CD14-positive monocyte (primary cell): ENCODE data around the gene CRMP1. TPM values are rescaled to one million over a fixed set of nuclear protein-coding genes. Genes with fewer than 3 reads are reported as not detected.

Experiments
- DNase-seq, 3 donors: peaks; one replicate each; pipeline ENCODE4 v3.0.0-alpha.2; 2011 to 2022
- H2AFZ ChIP-seq: 2 replicates; pipeline ENCODE4 v1.6.0; 2012; ENCODE audit warnings: mild to moderate bottlenecking, low read depth, low read length, inconsistent platforms; ENCODE audit not compliant: insufficient read depth, poor library complexity, severe bottlenecking
- H3K27ac ChIP-seq, 2 donors: 1 replicate in 1 of 2; 2 replicates in 1 of 2; pipeline ENCODE4 v1.5.1; 2012 to 2013; ENCODE audit warnings: low read length in 2 of 2, control low read depth in 1 of 2, inconsistent platforms in 1 of 2, low read depth in 1 of 2, mild to moderate bottlenecking in 1 of 2
- H3K27me3 ChIP-seq, 2 donors: one replicate each; pipeline versions ENCODE4 v1.6.0 to v1.6.1; 2011 to 2013; ENCODE audit warnings: low read length in 2 of 2; ENCODE audit not compliant: control insufficient read depth in 2 of 2, insufficient read depth in 2 of 2
- H3K36me3 ChIP-seq, 2 donors: replicated peaks in 1 of 2; 1 replicate in 1 of 2; 2 replicates in 1 of 2; pipeline versions ENCODE4 v1.5.1 to v1.6.1; 2012 to 2013; ENCODE audit warnings: low read length in 2 of 2, control low read depth in 1 of 2, inconsistent platforms in 1 of 2, mild to moderate bottlenecking in 1 of 2; ENCODE audit not compliant: insufficient read depth in 2 of 2, control insufficient read depth in 1 of 2
- H3K4me1 ChIP-seq, 2 donors: 1 replicate in 1 of 2; 2 replicates in 1 of 2; pipeline versions ENCODE4 v1.5.1 to v1.6.1; 2012 to 2013; ENCODE audit warnings: low read length in 2 of 2, control low read depth in 1 of 2, inconsistent platforms in 1 of 2, mild to moderate bottlenecking in 1 of 2, moderate library complexity in 1 of 2; ENCODE audit not compliant: insufficient read depth in 2 of 2, control insufficient read depth in 1 of 2
- H3K4me2 ChIP-seq: replicated peaks from 2 replicates; pipeline ENCODE3; 2012; ENCODE audit warnings: low read length, moderate library complexity, mild to moderate bottlenecking; ENCODE audit not compliant: poor library complexity, severe bottlenecking; ENCODE audit errors: extremely low read depth
- H3K4me3 ChIP-seq, 3 experiments: fragments of 200-600 bp in 1 of 3; sonication (generic) in 1 of 3; replicated peaks in 1 of 3; 1 replicate in 2 of 3; 2 replicates in 1 of 3; pipeline ENCODE4 v1.5.1; 2011 to 2013; ENCODE audit warnings: low read length in 3 of 3, mild to moderate bottlenecking in 3 of 3, control low read depth in 2 of 3, low read depth in 2 of 3, inconsistent platforms in 1 of 3, moderate library complexity in 1 of 3
- H3K79me2 ChIP-seq: 2 replicates; pipeline ENCODE4 v1.6.0; 2012; ENCODE audit warnings: mild to moderate bottlenecking, control low read depth, inconsistent platforms, low read length, moderate library complexity; ENCODE audit not compliant: insufficient read depth
- H3K9ac ChIP-seq: 2 replicates; pipeline ENCODE4 v1.6.0; 2017; ENCODE audit warnings: low read length, mild to moderate bottlenecking; ENCODE audit not compliant: insufficient read depth, poor library complexity, severe bottlenecking
- H3K9me3 ChIP-seq, 2 donors: replicated peaks in 1 of 2; 1 replicate in 1 of 2; 2 replicates in 1 of 2; pipeline versions ENCODE4 v1.5.1 to v1.6.1; 2012 to 2013; ENCODE audit warnings: low read length in 2 of 2, control low read depth in 1 of 2; ENCODE audit not compliant: control insufficient read depth in 1 of 2, insufficient read depth in 1 of 2
- H4K20me1 ChIP-seq: 2 replicates; pipeline ENCODE4 v1.6.0; 2012; ENCODE audit warnings: mild to moderate bottlenecking, low read length, control low read depth, moderate library complexity; ENCODE audit not compliant: insufficient read depth
- H3K27ac Mint-ChIP-seq, 7 donors: one replicate each; pipeline ENCODE4 v1.8.0; 2020; ENCODE audit warnings: mild to moderate bottlenecking in 7 of 7, mixed read lengths in 7 of 7, moderate library complexity in 6 of 7, inconsistent platforms in 2 of 7
- H3K27me3 Mint-ChIP-seq, 3 donors: one replicate each; pipeline ENCODE4 v1.8.0; 2021 to 2022; ENCODE audit warnings: low read depth in 3 of 3, mild to moderate bottlenecking in 3 of 3, mixed read lengths in 3 of 3, moderate library complexity in 3 of 3, inconsistent platforms in 1 of 3
- H3K36me3 Mint-ChIP-seq, 2 donors: one replicate each; pipeline ENCODE4 v1.8.0; 2020; ENCODE audit warnings: mixed read lengths in 2 of 2, inconsistent platforms in 1 of 2, mild to moderate bottlenecking in 1 of 2
- H3K4me1 Mint-ChIP-seq: one replicate; pipeline ENCODE4 v1.8.0; 2020; ENCODE audit warnings: mild to moderate bottlenecking, mixed read lengths
- H3K4me3 Mint-ChIP-seq, 2 donors: one replicate each; pipeline ENCODE4 v1.8.0; 2020; ENCODE audit warnings: mild to moderate bottlenecking in 2 of 2, mixed read lengths in 2 of 2, moderate library complexity in 1 of 2
- H3K9me3 Mint-ChIP-seq, 7 donors: one replicate each; pipeline ENCODE4 v1.8.0; 2020 to 2022; ENCODE audit warnings: mixed read lengths in 7 of 7, mild to moderate bottlenecking in 6 of 7, moderate library complexity in 6 of 7, inconsistent platforms in 2 of 7
- WGBS: methylation state at CpG from one replicate; pipeline ENCODE4 v1.1.5; 2013; ENCODE audit warnings: missing lambda C conversion rate; ENCODE audit not compliant: insufficient coverage; 5-methylcytosine and 5-hydroxymethylcytosine counted together
- intact Hi-C, 2 donors: fragments of 100-400 bp; cut with micrococcal nuclease; formaldehyde crosslinking; loops; one replicate each; pipeline versions ENCODE4 v1.15.0 to v1.15.1; 2023
- polyA plus RNA-seq, 3 donors: library from polyadenylated mRNA; depleted of rRNA in 1 of 3; unstranded in 2 of 3; stranded (reverse) in 1 of 3; fragments of 300-500 nt in 2 of 3; fragments of >200 nt in 1 of 3; fragmentation: Illumina TruSeq in 2 of 3; gene quantifications; 1 replicate in 2 of 3; 2 replicates in 1 of 3; pipeline ENCODE4 v1.2.3, GENCODE V29; 2012 to 2021
- TF ChIP-seq, protein P1 (sequence below): fragments of 200-600 bp; IDR thresholded peaks from one replicate; pipeline ENCODE4 v1.8.0; 2022; ENCODE audit warnings: antibody characterized with exemption, mild to moderate bottlenecking

The CRMP1 gene
- polyA plus RNA-seq, 3 donors, result not detected

DNA sequence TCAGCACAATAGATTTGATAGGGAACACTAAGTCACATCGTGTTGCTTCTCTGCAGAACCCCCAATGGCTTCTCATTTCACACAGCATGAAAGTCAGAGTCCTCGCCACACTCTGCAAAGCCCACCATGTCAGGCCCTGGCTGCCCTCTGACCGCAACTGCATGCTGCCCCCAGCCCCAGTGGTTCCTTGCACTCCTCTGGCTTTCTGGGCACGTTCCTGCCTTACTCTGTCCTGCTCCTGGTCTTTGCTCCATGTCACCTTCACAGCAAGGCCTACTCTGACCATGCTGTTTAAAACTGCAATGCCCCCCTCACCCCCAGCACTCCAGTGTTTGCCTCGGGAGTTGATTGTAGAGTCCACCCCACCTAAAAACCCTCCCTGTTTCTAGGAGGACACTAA lies 103.7 kb downstream of the CRMP1 start:
- no peaks in the 10 kb centered on the region for H3K79me2 ChIP-seq
- peaks cover 4 to 10% (median 6%) of the 10 kb centered on the region in 7 donors for H3K9me3 Mint-ChIP-seq
- no peak overlapping the region for H3K4me3 ChIP-seq
- H3K36me3 ChIP-seq, result no peaks in the 10 kb centered on the region
- no peaks in the 10 kb centered on the region for H4K20me1 ChIP-seq
- H3K9ac ChIP-seq, result no peak overlapping the region
- 78% methylated on average over 5 of the region's 5 CpGs for WGBS
- H3K4me1 ChIP-seq, result no peaks in the 10 kb centered on the region
- H3K4me3 Mint-ChIP-seq, result no peak overlapping the region
- H2AFZ ChIP-seq, result no peak overlapping the region
- no peaks in the 10 kb centered on the region for H3K36me3 Mint-ChIP-seq
- H3K9me3 ChIP-seq, result peaks cover 0 to 7% of the 10 kb centered on the region in 2 donors
- no peaks in the 10 kb centered on the region for H3K27me3 ChIP-seq
- H3K27ac Mint-ChIP-seq, result no peak overlapping the region
- H3K4me2 ChIP-seq, result no peak overlapping the region
- TF ChIP-seq, protein P1, sequence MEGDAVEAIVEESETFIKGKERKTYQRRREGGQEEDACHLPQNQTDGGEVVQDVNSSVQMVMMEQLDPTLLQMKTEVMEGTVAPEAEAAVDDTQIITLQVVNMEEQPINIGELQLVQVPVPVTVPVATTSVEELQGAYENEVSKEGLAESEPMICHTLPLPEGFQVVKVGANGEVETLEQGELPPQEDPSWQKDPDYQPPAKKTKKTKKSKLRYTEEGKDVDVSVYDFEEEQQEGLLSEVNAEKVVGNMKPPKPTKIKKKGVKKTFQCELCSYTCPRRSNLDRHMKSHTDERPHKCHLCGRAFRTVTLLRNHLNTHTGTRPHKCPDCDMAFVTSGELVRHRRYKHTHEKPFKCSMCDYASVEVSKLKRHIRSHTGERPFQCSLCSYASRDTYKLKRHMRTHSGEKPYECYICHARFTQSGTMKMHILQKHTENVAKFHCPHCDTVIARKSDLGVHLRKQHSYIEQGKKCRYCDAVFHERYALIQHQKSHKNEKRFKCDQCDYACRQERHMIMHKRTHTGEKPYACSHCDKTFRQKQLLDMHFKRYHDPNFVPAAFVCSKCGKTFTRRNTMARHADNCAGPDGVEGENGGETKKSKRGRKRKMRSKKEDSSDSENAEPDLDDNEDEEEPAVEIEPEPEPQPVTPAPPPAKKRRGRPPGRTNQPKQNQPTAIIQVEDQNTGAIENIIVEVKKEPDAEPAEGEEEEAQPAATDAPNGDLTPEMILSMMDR, result no peak
- H3K27ac ChIP-seq, result no peak overlapping the region
- no peak for DNase-seq
- H3K4me1 Mint-ChIP-seq, result no peaks in the 10 kb centered on the region
- intact Hi-C loops, result no loop called here
- H3K27me3 Mint-ChIP-seq, result peaks cover 0 to 3% (median 0%) of the 10 kb centered on the region in 3 donors

DNA sequence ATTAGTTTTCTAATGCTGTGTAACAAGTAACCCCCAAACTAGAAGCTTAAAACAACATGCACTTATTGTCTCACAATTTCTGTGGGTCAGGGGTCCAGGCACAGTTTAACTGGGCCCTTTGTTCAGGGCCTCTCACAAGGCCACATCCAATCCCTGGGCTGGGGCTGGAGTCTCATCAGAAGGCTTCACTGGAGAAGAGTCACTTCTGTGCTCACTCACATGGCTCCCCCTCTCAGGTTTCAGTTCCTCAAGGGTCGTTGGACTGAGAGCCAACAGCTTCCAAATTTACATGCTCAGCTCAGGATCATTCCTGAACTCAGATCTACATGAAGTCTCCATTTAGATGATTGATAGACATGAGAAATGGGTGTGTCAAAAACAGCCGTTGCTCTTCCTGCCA lies 104.7 kb downstream of the CRMP1 start:
- TF ChIP-seq, protein P1, result no peak
- H3K4me2 ChIP-seq, result no peak overlapping the region
- no peaks in the 10 kb centered on the region for H3K27me3 ChIP-seq
- no peak overlapping the region for H3K9ac ChIP-seq
- no peaks in the 10 kb centered on the region for H3K79me2 ChIP-seq
- no peak overlapping the region for H3K27ac Mint-ChIP-seq
- peaks cover 0 to 7% of the 10 kb centered on the region in 2 donors for H3K9me3 ChIP-seq
- no peaks in the 10 kb centered on the region for H3K4me1 ChIP-seq
- no peaks in the 10 kb centered on the region for H3K4me1 Mint-ChIP-seq
- peaks cover 4 to 12% (median 6%) of the 10 kb centered on the region in 7 donors for H3K9me3 Mint-ChIP-seq
- H2AFZ ChIP-seq, result no peak overlapping the region
- H3K27ac ChIP-seq, result no peak overlapping the region
- no peaks in the 10 kb centered on the region for H3K36me3 ChIP-seq
- no peak overlapping the region for H3K4me3 Mint-ChIP-seq
- no CpG with 5 or more reads among the region's 2 CpGs for WGBS
- DNase-seq, result no peak
- H3K36me3 Mint-ChIP-seq, result no peaks in the 10 kb centered on the region
- intact Hi-C loops, result no loop called here
- no peak overlapping the region for H3K4me3 ChIP-seq
- no peaks in the 10 kb centered on the region for H4K20me1 ChIP-seq
- H3K27me3 Mint-ChIP-seq, result peaks cover 0 to 3% (median 0%) of the 10 kb centered on the region in 3 donors
